ENCODE measurements around the gene PLCG1. TPM values are rescaled to one million over a fixed set of nuclear protein-coding genes. Genes with fewer than 3 reads are reported as not detected.

The PLCG1 gene
- total RNA-seq, 6 experiments from 2014 or later = 9.5 to 22.6 (median 16.6) TPM

GRCh38 chr20:41217422-41217821 lies 80.1 kb downstream of the PLCG1 start:
- Histone ChIP-seq H3K27ac (no peak overlapping the region), H3K36me3 (no peaks in the 10 kb centered on the region), H3K9me3 (no peaks in the 10 kb centered on the region), H3K4me3 (no peak overlapping the region), H3K27me3 (no peaks in the 10 kb centered on the region), H3K4me1 (no peaks in the 10 kb centered on the region)
- 89% methylated on average over 3 of the region's 5 CpGs for WGBS (ENCODE audit: insufficient coverage, low coverage, low lambda C conversion rate, missing lambda C conversion rate)
- DNase-seq = no peak
- intact Hi-C loops (cut with DNase I) = no loop called here
- TF ChIP-seq CTCF (IDR thresholded peaks at IDR 0.05) (no peak), POLR2A (IDR thresholded peaks at IDR 0.05) (no peak)
- no peak for ATAC-seq

- Histone ChIP-seq H3K4me3 (no peak overlapping the region), H3K9me3 (no peaks in the 10 kb centered on the region), H3K36me3 (no peaks in the 10 kb centered on the region), H3K4me1 (no peaks in the 10 kb centered on the region), H3K27ac (no peak overlapping the region), H3K27me3 (no peaks in the 10 kb centered on the region)
- TF ChIP-seq CTCF (IDR thresholded peaks at IDR 0.05) (no peak), POLR2A (IDR thresholded peaks at IDR 0.05) (no peak)
- 77% methylated on average over 2 of the region's 2 CpGs for WGBS (ENCODE audit: insufficient coverage, low coverage, low lambda C conversion rate, missing lambda C conversion rate)
- ATAC-seq = no peak
- intact Hi-C loops (cut with DNase I) = no loop called here
- no peak for DNase-seq
Observed at GRCh38 chr20:41218466-41218865, 81.1 kb downstream of the PLCG1 start.

- Histone ChIP-seq H3K27ac (no peak overlapping the region), H3K4me1 (no peaks in the 10 kb centered on the region), H3K36me3 (no peaks in the 10 kb centered on the region), H3K4me3 (no peak overlapping the region), H3K27me3 (no peaks in the 10 kb centered on the region), H3K9me3 (no peaks in the 10 kb centered on the region)
- ATAC-seq (no peak), DNase-seq (no peak)
- no peak for TF ChIP-seq POLR2A (IDR thresholded peaks at IDR 0.05)
- TF ChIP-seq CTCF (IDR thresholded peaks at IDR 0.05) = no peak
- 100% methylated on average over 2 of the region's 2 CpGs for WGBS (ENCODE audit: insufficient coverage, low coverage, low lambda C conversion rate, missing lambda C conversion rate)
- intact Hi-C loops (cut with DNase I) = loop anchor here in 1 of 2 donors (10.0 kb wide), 1 partner anchor 45 kb away; no protein-coding TSS in a partner anchor
Observed at GRCh38 chr20:41219824-41220223, 82.5 kb downstream of the PLCG1 start.

GRCh38 chr20:41221614-41222218 lies 84.4 kb downstream of the PLCG1 start:
- WGBS (ENCODE audit: insufficient coverage, low coverage, low lambda C conversion rate, missing lambda C conversion rate) = 92% methylated on average over 4 of the region's 5 CpGs
- Histone ChIP-seq H3K27ac (no peak overlapping the region), H3K4me3 (no peak overlapping the region), H3K27me3 (no peaks in the 10 kb centered on the region), H3K4me1 (no peaks in the 10 kb centered on the region), H3K9me3 (no peaks in the 10 kb centered on the region), H3K36me3 (no peaks in the 10 kb centered on the region)
- intact Hi-C loops (cut with DNase I) = loop anchor here in 1 of 2 donors (10.0 kb wide), 1 partner anchor 47 kb away; no protein-coding TSS in a partner anchor
- no peak for ATAC-seq
- no peak for TF ChIP-seq CTCF (IDR thresholded peaks at IDR 0.05)
- TF ChIP-seq POLR2A (IDR thresholded peaks at IDR 0.05) = no peak
- no peak for DNase-seq
